Measurements from ENCODE around the gene SCAPER. TPM values are rescaled to one million over a fixed set of nuclear protein-coding genes. Genes with fewer than 3 reads are reported as not detected.

SCAPER gene
- polyA plus RNA-seq, 2 of the 4 experiments (the other 2 are of a cell fraction) = 4.9 to 5.5 TPM

DNA sequence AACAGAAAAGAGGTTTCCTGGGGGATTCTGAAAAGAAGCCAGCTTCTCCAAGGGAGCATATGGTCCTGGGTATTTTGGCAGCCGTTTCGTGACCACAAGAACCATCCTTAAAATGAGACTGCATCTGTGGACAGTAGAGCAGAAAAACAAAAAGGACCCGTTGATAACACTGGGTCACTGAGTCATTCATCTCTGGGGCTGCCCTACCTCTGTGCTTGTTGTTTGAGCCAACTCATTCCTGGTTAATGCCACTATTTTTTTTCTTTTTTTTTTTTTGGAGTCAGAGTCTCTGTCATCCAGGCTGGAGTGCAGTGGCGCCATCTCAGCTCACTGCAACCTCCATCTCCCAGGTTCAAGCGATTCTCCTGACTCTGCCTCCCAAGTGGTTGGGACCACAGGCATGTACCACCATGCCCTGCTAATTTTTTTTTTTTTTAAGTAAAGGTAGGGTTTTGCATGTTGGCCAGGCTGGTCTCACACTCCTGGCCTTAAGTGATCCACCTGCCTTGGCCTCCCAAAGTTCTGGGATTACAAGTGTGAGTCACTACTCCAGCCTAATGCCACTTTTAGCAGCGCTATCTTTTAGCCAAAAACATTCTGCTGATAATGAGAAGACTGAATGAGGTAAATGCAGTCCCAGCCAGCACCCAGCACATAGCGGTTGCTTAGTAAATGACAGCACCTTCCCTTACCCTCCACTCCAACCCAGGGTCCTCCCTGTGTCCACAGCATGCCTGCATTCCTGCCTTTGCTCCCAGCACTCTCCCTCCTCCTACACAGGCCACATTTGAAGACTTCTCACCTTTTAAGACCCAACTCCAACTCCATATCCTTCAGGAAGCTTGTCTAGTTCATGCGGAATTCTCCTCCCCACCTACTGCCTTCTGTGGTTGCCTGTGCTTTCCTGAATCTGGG is 577.7 kb downstream of the SCAPER start (continued):
- TF ChIP-seq HOXA7 (CRISPR knock-in tag; IDR thresholded peaks at IDR 0.05) = no peak

DNA sequence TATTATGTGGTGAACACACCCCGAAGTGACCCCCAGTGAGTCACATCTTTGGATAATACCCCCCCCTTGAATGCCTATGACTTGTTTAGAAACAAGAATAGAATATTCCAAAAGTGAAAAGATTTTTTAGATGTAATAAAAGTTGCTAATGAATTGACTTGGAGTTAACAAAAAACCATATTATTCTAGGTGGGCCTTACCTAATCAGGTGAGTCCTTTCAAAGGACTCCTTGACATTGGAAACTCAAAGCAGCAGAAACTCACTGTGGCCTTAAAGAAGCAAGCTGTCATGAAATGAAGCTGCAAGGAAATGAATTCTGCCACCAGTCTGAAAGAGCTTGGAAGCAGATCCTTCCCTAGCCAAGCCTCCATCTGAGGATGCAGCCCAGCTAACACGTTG is 579.4 kb downstream of the SCAPER start:
- POLR2A ChIA-PET = interaction anchor here (1.2 kb wide), 1 partner anchor 11 kb away, joined by 5 read pairs; the partner anchor contains the start of gene ISL2
- no peak overlapping the region for H3K27ac ChIP-seq
- ATAC-seq (no peak), DNase-seq (ENCODE audit: low read depth in 1 of 2, low spot score in 1 of 2) (no peak), FAIRE-seq (no peak)
- TF ChIP-seq RAD21 (conservative IDR thresholded peaks at IDR 0.05 in 1 of 2, IDR thresholded peaks at IDR 0.05 in 1 of 2) (no peak), EHMT2 (IDR thresholded peaks at IDR 0.05; ENCODE audit: low read depth) (no peak), PHF8 (IDR thresholded peaks at IDR 0.05; ENCODE audit: borderline replicate concordance, low read depth) (no peak), MAZ (IDR thresholded peaks at IDR 0.05; ENCODE audit: borderline replicate concordance, low read depth, low read length) (no peak), FOXS1 (CRISPR knock-in tag; IDR thresholded peaks at IDR 0.05) (no peak), NR3C1 (IDR thresholded peaks at IDR 0.05) (no peak), KDM5A (IDR thresholded peaks at IDR 0.05) (no peak)
- TF ChIP-seq, protein P1, sequence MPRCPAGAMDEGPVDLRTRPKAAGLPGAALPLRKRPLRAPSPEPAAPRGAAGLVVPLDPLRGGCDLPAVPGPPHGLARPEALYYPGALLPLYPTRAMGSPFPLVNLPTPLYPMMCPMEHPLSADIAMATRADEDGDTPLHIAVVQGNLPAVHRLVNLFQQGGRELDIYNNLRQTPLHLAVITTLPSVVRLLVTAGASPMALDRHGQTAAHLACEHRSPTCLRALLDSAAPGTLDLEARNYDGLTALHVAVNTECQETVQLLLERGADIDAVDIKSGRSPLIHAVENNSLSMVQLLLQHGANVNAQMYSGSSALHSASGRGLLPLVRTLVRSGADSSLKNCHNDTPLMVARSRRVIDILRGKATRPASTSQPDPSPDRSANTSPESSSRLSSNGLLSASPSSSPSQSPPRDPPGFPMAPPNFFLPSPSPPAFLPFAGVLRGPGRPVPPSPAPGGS (IDR thresholded peaks at IDR 0.05) = no peak
- TF ChIP-seq, protein P2, sequence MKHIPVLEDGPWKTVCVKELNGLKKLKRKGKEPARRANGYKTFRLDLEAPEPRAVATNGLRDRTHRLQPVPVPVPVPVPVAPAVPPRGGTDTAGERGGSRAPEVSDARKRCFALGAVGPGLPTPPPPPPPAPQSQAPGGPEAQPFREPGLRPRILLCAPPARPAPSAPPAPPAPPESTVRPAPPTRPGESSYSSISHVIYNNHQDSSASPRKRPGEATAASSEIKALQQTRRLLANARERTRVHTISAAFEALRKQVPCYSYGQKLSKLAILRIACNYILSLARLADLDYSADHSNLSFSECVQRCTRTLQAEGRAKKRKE (CRISPR knock-in tag; IDR thresholded peaks at IDR 0.05; ENCODE audit: low read depth) = no peak
- TF ChIP-seq, protein P3, sequence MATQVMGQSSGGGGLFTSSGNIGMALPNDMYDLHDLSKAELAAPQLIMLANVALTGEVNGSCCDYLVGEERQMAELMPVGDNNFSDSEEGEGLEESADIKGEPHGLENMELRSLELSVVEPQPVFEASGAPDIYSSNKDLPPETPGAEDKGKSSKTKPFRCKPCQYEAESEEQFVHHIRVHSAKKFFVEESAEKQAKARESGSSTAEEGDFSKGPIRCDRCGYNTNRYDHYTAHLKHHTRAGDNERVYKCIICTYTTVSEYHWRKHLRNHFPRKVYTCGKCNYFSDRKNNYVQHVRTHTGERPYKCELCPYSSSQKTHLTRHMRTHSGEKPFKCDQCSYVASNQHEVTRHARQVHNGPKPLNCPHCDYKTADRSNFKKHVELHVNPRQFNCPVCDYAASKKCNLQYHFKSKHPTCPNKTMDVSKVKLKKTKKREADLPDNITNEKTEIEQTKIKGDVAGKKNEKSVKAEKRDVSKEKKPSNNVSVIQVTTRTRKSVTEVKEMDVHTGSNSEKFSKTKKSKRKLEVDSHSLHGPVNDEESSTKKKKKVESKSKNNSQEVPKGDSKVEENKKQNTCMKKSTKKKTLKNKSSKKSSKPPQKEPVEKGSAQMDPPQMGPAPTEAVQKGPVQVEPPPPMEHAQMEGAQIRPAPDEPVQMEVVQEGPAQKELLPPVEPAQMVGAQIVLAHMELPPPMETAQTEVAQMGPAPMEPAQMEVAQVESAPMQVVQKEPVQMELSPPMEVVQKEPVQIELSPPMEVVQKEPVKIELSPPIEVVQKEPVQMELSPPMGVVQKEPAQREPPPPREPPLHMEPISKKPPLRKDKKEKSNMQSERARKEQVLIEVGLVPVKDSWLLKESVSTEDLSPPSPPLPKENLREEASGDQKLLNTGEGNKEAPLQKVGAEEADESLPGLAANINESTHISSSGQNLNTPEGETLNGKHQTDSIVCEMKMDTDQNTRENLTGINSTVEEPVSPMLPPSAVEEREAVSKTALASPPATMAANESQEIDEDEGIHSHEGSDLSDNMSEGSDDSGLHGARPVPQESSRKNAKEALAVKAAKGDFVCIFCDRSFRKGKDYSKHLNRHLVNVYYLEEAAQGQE (IDR thresholded peaks at IDR 0.05) = no peak
- CTCF ChIA-PET = interaction anchor here (0.9 to 4.2 kb wide), 4 partner anchors 12 to 135 kb away, joined by 3 to 15 read pairs (median 4); no protein-coding TSS in a partner anchor
- H3K4me3 ChIP-seq = no peak overlapping the region
- no peak overlapping the region for H3K4me2 ChIP-seq
- WGBS (ENCODE audit: missing lambda C conversion rate) = 77% methylated on average over 2 of the region's 2 CpGs
- H3K9me3 ChIP-seq = no peaks in the 10 kb centered on the region
- H3K4me1 ChIP-seq = peaks cover 34% of the 10 kb centered on the region

DNA sequence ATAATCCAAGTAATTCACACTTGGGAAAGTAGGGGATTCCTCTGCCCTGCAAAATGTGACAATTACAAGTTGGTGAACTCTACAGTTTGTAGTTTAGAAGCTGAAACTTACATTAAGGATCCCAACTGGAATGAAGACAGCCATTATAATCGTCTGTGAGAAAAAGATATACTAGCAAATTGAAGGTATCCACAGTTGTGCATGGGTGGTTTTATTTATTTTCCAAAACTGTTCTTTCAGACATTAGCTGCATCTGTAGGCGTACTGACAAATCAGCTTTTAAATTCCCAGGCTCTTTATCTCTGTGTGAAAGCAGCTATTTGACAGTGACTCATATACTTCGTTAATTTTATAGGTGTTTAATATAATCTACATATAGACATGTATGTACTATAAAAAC is 581.1 kb downstream of the SCAPER start:
- no peak overlapping the region for H3K27ac ChIP-seq
- POLR2A ChIA-PET = no interaction called here
- TF ChIP-seq FOSL2 (IDR thresholded peaks at IDR 0.05) (no peak), FOSL2 (CRISPR knock-in tag; IDR thresholded peaks at IDR 0.05) (0 out of 2 replicates have a peak, but pooled peaks have one; percentile 10)
- TF ChIP-seq, protein P4, sequence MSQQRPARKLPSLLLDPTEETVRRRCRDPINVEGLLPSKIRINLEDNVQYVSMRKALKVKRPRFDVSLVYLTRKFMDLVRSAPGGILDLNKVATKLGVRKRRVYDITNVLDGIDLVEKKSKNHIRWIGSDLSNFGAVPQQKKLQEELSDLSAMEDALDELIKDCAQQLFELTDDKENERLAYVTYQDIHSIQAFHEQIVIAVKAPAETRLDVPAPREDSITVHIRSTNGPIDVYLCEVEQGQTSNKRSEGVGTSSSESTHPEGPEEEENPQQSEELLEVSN (IDR thresholded peaks at IDR 0.05; ENCODE audit: borderline replicate concordance, low read depth) = no peak
- H3K4me3 ChIP-seq = no peak overlapping the region
- no peak for FAIRE-seq
- H3K4me2 ChIP-seq = no peak overlapping the region
- CTCF ChIA-PET = interaction anchor here (0.9 to 4.2 kb wide), 6 partner anchors 10 to 134 kb away, joined by 3 to 17 read pairs (median 7); partner anchors contain the start of gene ISL2
- H3K4me1 ChIP-seq = peaks cover 34% of the 10 kb centered on the region
- ATAC-seq = no peak
- H3K9me3 ChIP-seq = no peaks in the 10 kb centered on the region
- 64% methylated on average over 3 of the region's 3 CpGs for WGBS (ENCODE audit: missing lambda C conversion rate)
- DNase-seq (ENCODE audit: low read depth in 1 of 2, low spot score in 1 of 2) = no peak

Data from A549 (cell line).